Dedifferentiated amniotic fluid mesenchymal stem cell (primary cell): ENCODE measurements around the gene ELOVL3.
"Not testable (repeated sequence)": the region's sequence is repeated elsewhere in the genome, so short reads cannot be mapped to it uniquely, and the experiment has no call there.

Source experiments
- DNase-seq: peaks from one replicate; pipeline ENCODE4 v3.0.0-alpha.2; 2016; ENCODE audit errors: extremely low spot score

ELOVL3 gene

GRCh38 chr10:102227050-102227449 is 951 bp downstream of the ELOVL3 start:
- no peak for DNase-seq

- DNase-seq = peak; percentile 51
Measured at GRCh38 chr10:102229810-102230263, 3.7 kb downstream of the ELOVL3 start.

DNA sequence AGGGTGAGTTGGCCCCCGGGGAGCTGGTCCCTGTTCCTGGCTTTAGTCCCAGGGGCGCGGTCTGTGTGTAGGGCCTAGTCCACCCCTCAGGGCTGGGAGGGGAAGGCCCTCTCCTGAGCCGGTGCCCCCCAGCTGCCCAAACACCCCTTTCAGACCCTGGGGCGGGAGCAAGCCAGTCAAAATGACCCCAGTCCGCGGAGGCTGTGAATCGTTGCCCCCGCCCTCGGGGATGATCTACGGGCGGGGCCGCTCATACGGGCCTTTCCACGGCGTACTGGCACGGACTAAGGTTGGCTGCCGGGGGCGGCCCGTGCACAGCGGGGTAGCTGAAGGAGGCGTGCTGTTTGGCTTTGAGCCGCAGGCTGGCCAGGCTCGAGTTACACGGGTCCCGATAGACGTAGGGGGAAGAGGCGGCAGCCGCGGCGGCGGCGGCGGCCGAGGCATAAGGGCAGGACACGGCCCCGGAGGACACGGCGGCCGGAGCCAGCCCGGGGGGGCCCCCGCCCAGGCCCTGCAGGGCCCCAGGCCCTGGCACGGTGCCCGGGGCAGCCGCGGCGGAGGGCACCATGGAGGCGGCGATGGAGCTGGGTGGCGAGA is 4.3 kb downstream of the ELOVL3 start:
- DNase-seq = peak; percentile 43

DNA sequence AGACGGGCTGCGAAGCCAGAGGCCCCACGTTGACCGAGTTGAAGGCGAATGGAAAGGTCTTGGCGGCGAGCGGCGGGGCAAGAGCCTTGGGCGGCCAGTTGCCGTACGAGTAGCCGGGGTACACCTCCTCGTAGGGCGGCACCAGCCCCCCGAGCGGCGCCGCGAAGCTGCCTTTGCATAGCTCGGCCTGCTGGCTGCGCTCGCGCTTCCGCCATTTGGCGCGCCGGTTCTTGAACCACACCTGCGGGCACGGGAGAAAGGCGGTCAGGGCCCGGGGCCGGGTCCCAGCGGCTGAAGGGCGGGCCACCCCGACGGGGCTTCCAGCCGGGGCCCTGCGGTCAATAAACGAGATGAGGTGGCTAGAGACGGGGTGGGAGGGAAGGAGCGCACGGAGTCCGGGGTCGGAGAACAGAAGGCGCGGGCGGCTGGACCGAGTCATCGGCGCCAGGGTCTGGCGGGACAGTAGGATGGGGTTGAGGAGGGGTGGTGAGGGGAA is 4.8 kb downstream of the ELOVL3 start:
- no peak for DNase-seq

- DNase-seq = no peak
Measured at GRCh38 chr10:102231357-102232318, 5.5 kb downstream of the ELOVL3 start.

GRCh38 chr10:102233997-102234396 is 7.9 kb downstream of the ELOVL3 start:
- no peak for DNase-seq

GRCh38 chr10:102234888-102235597 is 8.9 kb downstream of the ELOVL3 start:
- no peak for DNase-seq

GRCh38 chr10:102235598-102235920 is 9.5 kb downstream of the ELOVL3 start:
- DNase-seq = no peak

- DNase-seq = no peak
Measured at GRCh38 chr10:102236006-102236405, 9.9 kb downstream of the ELOVL3 start.

DNA sequence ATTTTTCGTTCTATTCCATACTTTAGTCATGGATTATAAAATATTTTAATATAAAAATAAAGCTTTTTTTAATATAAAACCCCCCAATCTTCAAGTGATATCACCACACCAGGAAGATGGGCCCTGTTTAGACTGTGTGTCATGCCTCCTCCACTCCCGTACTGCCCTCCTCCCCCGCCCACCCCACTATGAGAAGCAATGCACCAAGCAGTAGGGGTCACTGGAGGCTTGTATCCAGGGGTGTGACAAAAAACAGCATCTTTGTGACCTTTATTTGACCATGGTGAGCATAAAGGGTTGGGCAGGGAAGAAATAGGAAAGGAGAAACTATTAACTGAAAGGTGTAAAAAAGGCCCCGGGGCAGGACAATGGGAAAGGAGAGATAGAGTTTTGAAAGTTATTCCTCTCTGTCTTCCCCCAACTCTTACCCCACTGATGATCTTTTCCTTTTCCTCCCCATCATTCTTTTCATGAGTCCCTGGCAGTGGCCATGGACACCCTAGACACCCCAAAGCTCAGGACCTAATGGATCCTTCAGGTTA is 11.7 kb downstream of the ELOVL3 start:
- DNase-seq = no peak

GRCh38 chr10:102240467-102241031 is 14.4 kb downstream of the ELOVL3 start:
- no peak for DNase-seq

GRCh38 chr10:102241032-102241443 is 14.9 kb downstream of the ELOVL3 start:
- DNase-seq = no peak

- peak; percentile 86 for DNase-seq
Measured at GRCh38 chr10:102241444-102242117, 15.5 kb downstream of the ELOVL3 start, which contains the start of gene PITX3. Gene PITX3 (minus strand): TSS chr10:102241512. CDS start chr10:102232080, 9,432 bp downstream.

- no peak for DNase-seq
Measured at GRCh38 chr10:102242118-102242485, 16.0 kb downstream of the ELOVL3 start.

GRCh38 chr10:102243309-102243708 is 17.2 kb downstream of the ELOVL3 start:
- DNase-seq = peak; percentile 36

DNA sequence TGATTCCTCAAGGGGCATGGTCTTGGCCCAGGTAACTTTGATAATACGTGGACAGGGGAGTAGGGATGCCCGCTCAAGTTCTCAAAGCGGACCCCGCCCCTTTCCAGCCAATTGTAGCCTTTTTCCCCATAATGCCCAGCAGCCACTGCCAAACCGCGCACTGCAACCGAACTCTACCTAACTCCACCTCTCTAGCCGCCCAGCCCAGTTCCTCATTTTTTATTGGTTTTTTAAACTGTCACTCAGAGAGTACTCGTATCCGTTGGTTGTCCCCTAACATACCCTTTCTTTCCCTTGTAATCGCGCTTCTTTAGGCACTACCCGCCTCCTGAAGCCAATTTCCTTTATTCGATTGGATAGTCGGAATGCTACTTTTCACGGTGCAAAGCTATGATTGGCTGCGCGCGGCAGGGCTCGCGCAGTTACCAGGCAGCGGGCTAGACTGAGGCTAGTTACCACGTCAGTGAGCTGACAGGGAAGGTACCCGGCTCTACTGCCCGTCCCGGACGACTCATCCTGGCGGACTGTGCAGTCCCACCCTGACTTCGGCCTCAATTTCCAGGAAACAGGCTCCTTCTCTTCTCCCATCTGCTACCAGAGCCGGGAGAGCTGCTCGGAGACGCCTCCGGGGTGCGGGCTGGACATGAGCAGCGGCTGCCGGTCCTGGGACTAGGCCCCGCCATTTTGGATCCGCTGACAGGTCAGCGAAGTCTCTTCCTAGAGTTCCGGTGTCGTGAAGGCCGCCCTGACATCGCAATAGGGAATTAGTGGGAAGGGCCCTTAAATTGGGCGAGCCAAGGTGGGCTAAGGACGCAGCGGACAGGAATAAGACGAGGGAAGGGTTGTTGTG is 19.2 kb downstream of the ELOVL3 start, which contains the start of gene GBF1:
Gene GBF1, plus strand, starts transcription at position 451 of the 850 bp plus-strand sequence. CDS start 13,407 bp downstream, outside the sequence.
- peak; percentile 100 for DNase-seq

DNA sequence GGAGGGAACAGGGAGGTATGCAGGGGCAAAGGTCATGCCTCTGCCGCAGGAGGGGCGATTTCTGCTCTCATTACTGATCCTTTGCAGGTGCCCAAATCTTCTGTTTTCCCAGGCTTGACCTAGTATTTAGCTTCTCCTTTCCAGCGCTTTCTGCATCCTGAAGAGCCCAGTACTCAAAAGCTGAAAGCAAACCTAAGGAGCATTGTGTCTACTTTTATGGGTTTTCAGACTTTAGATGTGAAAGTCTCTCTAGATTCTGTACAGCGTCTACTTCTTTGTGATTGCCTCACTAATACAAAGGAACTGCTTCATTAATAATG is 19.8 kb downstream of the ELOVL3 start:
- DNase-seq = no peak

DNA sequence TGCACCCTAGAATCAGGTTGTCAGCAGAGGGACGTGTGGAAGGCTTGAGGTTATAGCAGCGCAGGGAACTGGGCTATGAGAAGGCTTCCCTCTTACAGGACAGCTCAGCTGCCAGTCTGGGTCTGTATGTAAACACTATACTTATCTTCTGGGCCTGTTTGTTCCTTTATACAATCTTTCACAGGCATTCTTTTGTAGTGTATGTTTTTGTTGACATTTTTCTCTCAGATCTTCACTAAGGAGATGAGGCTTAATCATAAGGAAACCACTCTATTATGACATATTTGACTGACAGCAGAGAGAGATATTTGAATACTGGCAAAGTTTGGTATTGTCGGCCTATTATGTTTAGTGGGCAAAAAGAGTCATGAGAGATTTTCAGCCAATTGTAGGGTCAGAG is 20.2 kb downstream of the ELOVL3 start:
- DNase-seq = no peak

DNA sequence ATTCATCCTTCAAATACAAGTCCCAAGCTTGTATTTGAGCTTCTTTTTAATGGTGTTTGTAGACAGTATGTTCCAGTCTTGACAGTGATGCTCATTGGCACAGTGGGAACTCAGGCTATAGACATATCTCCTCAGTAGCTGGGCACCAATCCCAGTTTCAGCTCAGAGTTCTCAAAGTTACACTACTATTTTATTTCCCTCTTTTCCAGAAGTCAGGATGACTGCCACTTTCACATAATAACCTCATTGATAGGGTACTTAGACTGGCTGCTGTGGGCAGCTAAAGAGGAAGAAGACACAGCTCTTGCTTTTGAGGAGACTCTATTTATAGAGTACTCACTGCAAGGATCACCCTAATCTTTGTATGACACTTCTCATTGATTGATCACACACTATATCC is 21.6 kb downstream of the ELOVL3 start:
- DNase-seq = no peak

- DNase-seq = not testable (repeated sequence)
Measured at GRCh38 chr10:102252508-102252907, 26.4 kb downstream of the ELOVL3 start.
